ENCODE data around the gene IL18BP.

- TF ChIP-seq ZNF737 (CRISPR knock-in tag; IDR thresholded peaks at IDR 0.05; ENCODE audit: borderline replicate concordance): no peak
- TF ChIP-seq ZNF101 (CRISPR knock-in tag; IDR thresholded peaks at IDR 0.05; ENCODE audit: borderline replicate concordance, low read depth): no peak
- no peak for TF ChIP-seq ZSCAN20 (CRISPR knock-in tag; IDR thresholded peaks at IDR 0.05; ENCODE audit: borderline replicate concordance)
- no peak for TF ChIP-seq ARID5B (CRISPR knock-in tag; IDR thresholded peaks at IDR 0.05)
- TF ChIP-seq ATF3 (CRISPR knock-in tag; IDR thresholded peaks at IDR 0.05): no peak
- TF ChIP-seq GTF2F1 (IDR thresholded peaks at IDR 0.05; ENCODE audit: low read length): no peak
These were observed 36.2 kb upstream of the IL18BP start for GRCh38 chr11:71962428-71963038.
